Transverse colon (tissue), 3 donors: ENCODE results near the gene CLCNKA.
"Not testable (repeated sequence)": the region's sequence is repeated elsewhere in the genome, so short reads cannot be mapped to it uniquely, and the experiment has no call there.

Experiments used
- EP300 ChIP-seq: sonication (generic); formaldehyde crosslinking; IDR thresholded peaks from one replicate; pipeline ENCODE4 v1.6.1; 2017; ENCODE audit warnings: antibody characterized with exemption, low read depth
- POLR2AphosphoS5 ChIP-seq, 3 donors: sonication (generic); formaldehyde crosslinking; IDR thresholded peaks; one replicate each; pipeline ENCODE4 v1.6.1; 2016; ENCODE audit warnings: antibody characterized with exemption in 3 of 3

GRCh38 chr1:16039871-16040270, 18.0 kb downstream of the CLCNKA start:
- TF ChIP-seq POLR2AphosphoS5 (IDR thresholded peaks at IDR 0.05); EP300: not testable (repeated sequence)
